SK-N-SH (cell line): ENCODE data around the gene WEE2. TPM values are rescaled to one million over a fixed set of nuclear protein-coding genes. Genes with fewer than 3 reads are reported as not detected.

Experiments
- CTCF ChIA-PET: fragments of 300-600, 350-600 bp; formaldehyde crosslinking; extraction: SDS; loops from one replicate; lab custom pipeline; 2021; lab: Yijun Ruan, JAX
- POLR2A ChIA-PET: fragments of 350-600 bp; sonication (Branson Sonifier 250); formaldehyde crosslinking; extraction: SDS; loops from one replicate; lab custom pipeline; 2020; ENCODE audit warnings: antibody characterized with exemption, inconsistent platforms; lab: Yijun Ruan, JAX
- DNase-seq: peaks from one replicate; pipeline ENCODE4 v3.0.0; 2012
- H2AFZ ChIP-seq: fragments of 200-600 bp; sonication (generic); 2 replicates; pipeline ENCODE4 v1.8.1; 2016; ENCODE audit warnings: antibody characterized with exemption, mild to moderate bottlenecking, low read depth
- H3F3A ChIP-seq: fragments of 200-600 bp; sonication (generic); replicated peaks from 2 replicates; pipeline ENCODE3; 2016; ENCODE audit warnings: antibody characterized with exemption, mild to moderate bottlenecking; ENCODE audit not compliant: insufficient read depth
- H3K27ac ChIP-seq, 2 experiments: fragments of 200-500 bp in 1 of 2; fragments of 200-600 bp in 1 of 2; sonication (Bioruptor generic) in 1 of 2; sonication (generic), shearing (Covaris generic) in 1 of 2; 2 replicates each; pipeline versions ENCODE4 v1.5.1 to v1.6.1; 2014 to 2016; ENCODE audit warnings: low read depth in 2 of 2, inconsistent platforms in 1 of 2, low read length in 1 of 2, mild to moderate bottlenecking in 1 of 2, mixed read lengths in 1 of 2
- H3K27me3 ChIP-seq: fragments of 200-600 bp; sonication (generic), shearing (Covaris generic); 2 replicates; pipeline ENCODE4 v1.6.1; 2016; ENCODE audit warnings: mixed run types; ENCODE audit not compliant: insufficient read depth
- H3K36me3 ChIP-seq, 2 experiments: fragments of 200-500 bp in 1 of 2; fragments of 200-600 bp in 1 of 2; sonication (Bioruptor generic) in 1 of 2; sonication (generic) in 1 of 2; replicated peaks in 1 of 2; 2 replicates each; pipeline versions ENCODE3 to v1.5.1; 2014 to 2016; ENCODE audit warnings: low read length in 1 of 2, mild to moderate bottlenecking in 1 of 2; ENCODE audit not compliant: insufficient read depth in 2 of 2, control insufficient read depth in 1 of 2
- H3K4me1 ChIP-seq, 2 experiments: fragments of 200-500 bp in 1 of 2; fragments of 200-600 bp in 1 of 2; sonication (Bioruptor generic) in 1 of 2; sonication (generic), shearing (Covaris generic) in 1 of 2; 2 replicates each; pipeline versions ENCODE4 v1.5.1 to v1.6.1; 2014 to 2016; ENCODE audit warnings: low read depth in 1 of 2, low read length in 1 of 2, mixed run types in 1 of 2; ENCODE audit not compliant: insufficient read depth in 2 of 2, control insufficient read depth in 1 of 2
- H3K4me2 ChIP-seq: fragments of 200-600 bp; sonication (generic), shearing (Covaris generic); 2 replicates; pipeline ENCODE4 v1.6.1; 2017; ENCODE audit warnings: mixed run types
- H3K4me3 ChIP-seq, 2 experiments: fragments of 200-500 bp in 1 of 2; fragments of 200-600 bp in 1 of 2; sonication (Bioruptor generic) in 1 of 2; sonication (generic), shearing (Covaris generic) in 1 of 2; 2 replicates each; pipeline versions ENCODE4 v1.5.1 to v1.8.1; 2014 to 2016; ENCODE audit warnings: low read depth in 2 of 2, inconsistent platforms in 1 of 2, low read length in 1 of 2, mild to moderate bottlenecking in 1 of 2, mixed read lengths in 1 of 2, moderate library complexity in 1 of 2
- H3K79me2 ChIP-seq: fragments of 200-600 bp; sonication (generic); 2 replicates; pipeline ENCODE4 v1.8.1; 2017; ENCODE audit warnings: mild to moderate bottlenecking; ENCODE audit not compliant: insufficient read depth
- H3K9ac ChIP-seq: fragments of 200-600 bp; sonication (generic); 2 replicates; pipeline ENCODE4 v1.6.1; 2017; ENCODE audit warnings: mixed run types
- H3K9me2 ChIP-seq: fragments of 200-600 bp; sonication (generic); 2 replicates; pipeline ENCODE4 v1.6.1; 2017; ENCODE audit warnings: mixed run types
- H3K9me3 ChIP-seq: fragments of 200-600 bp; sonication (generic); 2 replicates; pipeline ENCODE4 v1.6.1; 2017; ENCODE audit warnings: mixed run types, mild to moderate bottlenecking, moderate library complexity
- H4K20me1 ChIP-seq: fragments of 200-600 bp; sonication (generic); 2 replicates; pipeline ENCODE4 v1.6.1; 2017; ENCODE audit warnings: mild to moderate bottlenecking, mixed run types; ENCODE audit not compliant: insufficient read depth
- CTCF ChIP-seq: fragments of 200-600 bp; sonication (generic); IDR thresholded peaks from 2 replicates; pipeline ENCODE4 v1.6.1; 2017; ENCODE audit warnings: antibody characterized with exemption, mild to moderate bottlenecking, moderate library complexity
- ELF1 ChIP-seq: IDR thresholded peaks from 2 replicates; pipeline ENCODE4 v1.4.0; 2012
- EZH2phosphoT487 ChIP-seq: fragments of 200-600 bp; sonication (generic); IDR thresholded peaks from 2 replicates; pipeline ENCODE4 v1.6.1; 2017; ENCODE audit warnings: low read depth, mixed run types, mild to moderate bottlenecking, antibody characterized with exemption, moderate library complexity, borderline replicate concordance
- FOXM1 ChIP-seq: IDR thresholded peaks from 2 replicates; pipeline ENCODE4 v1.4.0; 2012; ENCODE audit warnings: low read depth, mild to moderate bottlenecking
- GABPA ChIP-seq: IDR thresholded peaks from 2 replicates; pipeline ENCODE4 v1.4.0; 2012; ENCODE audit warnings: low read depth, mild to moderate bottlenecking
- IRF3 ChIP-seq: fragments of 150-350 bp; IDR thresholded peaks from 2 replicates; pipeline ENCODE4 v1.6.1; 2016; ENCODE audit warnings: mild to moderate bottlenecking, low read depth, low read length
- JUND ChIP-seq: IDR thresholded peaks from 2 replicates; pipeline ENCODE4 v1.4.0; 2012
- MAX ChIP-seq: IDR thresholded peaks from 2 replicates; pipeline ENCODE4 v1.4.0; 2012; ENCODE audit warnings: low read depth
- MEF2A ChIP-seq: IDR thresholded peaks from 2 replicates; pipeline ENCODE4 v1.4.0; 2012; ENCODE audit warnings: low read depth, borderline replicate concordance
- NFIC ChIP-seq: IDR thresholded peaks from 2 replicates; pipeline ENCODE4 v1.4.0; 2012; ENCODE audit warnings: borderline replicate concordance
- NRF1 ChIP-seq: IDR thresholded peaks from 2 replicates; pipeline ENCODE4 v1.6.1; 2012; ENCODE audit warnings: low read depth, mild to moderate bottlenecking, low read length
- RAD21 ChIP-seq: IDR thresholded peaks from 2 replicates; pipeline ENCODE4 v1.6.1; 2012; ENCODE audit warnings: mild to moderate bottlenecking, low read length
- RCOR1 ChIP-seq: fragments of 150-350 bp; IDR thresholded peaks from 2 replicates; pipeline ENCODE4 v1.6.1; 2017; ENCODE audit warnings: antibody characterized with exemption, low read length
- RFX5 ChIP-seq: IDR thresholded peaks from 2 replicates; pipeline ENCODE4 v1.6.1; 2012; ENCODE audit warnings: mild to moderate bottlenecking, improper control_type of control experiment, low read length
- SMC3 ChIP-seq: IDR thresholded peaks from 2 replicates; pipeline ENCODE4 v1.6.1; 2012; ENCODE audit warnings: low read depth, low read length, improper control_type of control experiment
- TCF12 ChIP-seq: IDR thresholded peaks from 2 replicates; pipeline ENCODE4 v1.4.0; 2012
- USF1 ChIP-seq: IDR thresholded peaks from 2 replicates; pipeline ENCODE4 v1.4.0; 2012; ENCODE audit warnings: low read depth, borderline replicate concordance
- YY1 ChIP-seq: IDR thresholded peaks from 2 replicates; pipeline ENCODE4 v1.4.0; 2012; ENCODE audit warnings: low read depth, mild to moderate bottlenecking
- WGBS: methylation state at CpG from one replicate; pipeline ENCODE4 v1.1.6; 2017; ENCODE audit warnings: low lambda C conversion rate; 5-methylcytosine and 5-hydroxymethylcytosine counted together
- polyA plus RNA-seq, 3 experiments: library from polyadenylated mRNA; depleted of rRNA; stranded (reverse); fragments of >200 nt; gene quantifications; 2 replicates each; pipeline ENCODE4 v1.2.3, GENCODE V29; 2012

The WEE2 gene
- polyA plus RNA-seq, 1 of the 3 experiments (the other 2 are of a cell fraction): not detected

GRCh38 chr7:141754939-141755338 is 46.8 kb downstream of the WEE2 start:
- ChIA-PET POLR2A (no interaction called here), CTCF (interaction anchor here (1.0 to 1.9 kb wide), 6 partner anchors 10 to 31 kb away, joined by 3 to 11 read pairs (median 4); partner anchors contain the start of gene SSBP1)
- Histone ChIP-seq H3K36me3 (peaks cover 84 to 86% of the 10 kb centered on the region in 2 experiments), H3K27ac (no peak overlapping the region), H3K9me2 (no peaks in the 10 kb centered on the region), H2AFZ (no peak overlapping the region), H3K4me1 (no peaks in the 10 kb centered on the region), H3F3A (peaks cover 3% of the 10 kb centered on the region), H3K9ac (no peak overlapping the region), H3K4me3 (no peak overlapping the region), H4K20me1 (no peaks in the 10 kb centered on the region), H3K27me3 (no peaks in the 10 kb centered on the region), H3K4me2 (no peak overlapping the region), H3K9me3 (peaks cover 26% of the 10 kb centered on the region), H3K79me2 (no peaks in the 10 kb centered on the region)
- peak; percentile 43 for DNase-seq
- WGBS: 81% methylated on average over 6 of the region's 6 CpGs
- TF ChIP-seq NRF1 (no peak), ELF1 (no peak), EZH2phosphoT487 (no peak), RFX5 (no peak), RCOR1 (no peak), IRF3 (no peak), JUND (no peak), CTCF (peak; percentile 56), USF1 (no peak), MEF2A (no peak), MAX (no peak), RAD21 (peak; percentile 42), FOXM1 (no peak), GABPA (no peak), TCF12 (no peak), SMC3 (no peak), YY1 (no peak), NFIC (no peak)
